HT-29 (cell line): ENCODE results near the gene FAM120B. TPM values are rescaled to one million over a fixed set of nuclear protein-coding genes. Genes with fewer than 3 reads are reported as not detected.

Source experiments
- DNase-seq: peaks from one replicate; pipeline ENCODE4 v3.0.0-alpha.2; 2015; ENCODE audit warnings: low spot score
- total RNA-seq: library from RNA; depleted of rRNA; stranded (reverse); fragments of >200 nt; shearing (Covaris generic); gene quantifications from 2 replicates; pipeline ENCODE4 v1.2.3, GENCODE V29; 2014

FAM120B gene
- total RNA-seq, 1 experiment from 2014 or later, result 6.9 TPM

DNA sequence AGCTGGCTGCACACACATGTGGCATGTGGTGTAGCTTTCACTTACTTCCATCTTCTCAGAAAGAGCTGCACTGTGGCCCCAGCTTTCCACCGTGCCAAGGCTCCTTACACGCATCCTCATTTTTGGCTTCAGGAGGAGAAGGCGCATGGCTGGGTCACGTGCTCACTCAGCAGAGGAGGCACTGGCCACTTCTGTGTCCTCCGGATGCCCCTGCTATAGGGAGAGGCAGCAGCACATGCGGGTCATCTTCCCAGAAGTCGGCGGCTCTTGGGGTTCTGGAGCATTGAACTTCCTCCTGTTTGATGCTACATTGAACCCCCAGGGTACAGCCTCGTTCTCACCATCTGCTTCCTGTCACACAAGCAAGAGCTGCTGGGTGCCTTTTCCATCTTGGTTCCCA lies 111.3 kb downstream of the FAM120B start:
- no peak for DNase-seq

DNA sequence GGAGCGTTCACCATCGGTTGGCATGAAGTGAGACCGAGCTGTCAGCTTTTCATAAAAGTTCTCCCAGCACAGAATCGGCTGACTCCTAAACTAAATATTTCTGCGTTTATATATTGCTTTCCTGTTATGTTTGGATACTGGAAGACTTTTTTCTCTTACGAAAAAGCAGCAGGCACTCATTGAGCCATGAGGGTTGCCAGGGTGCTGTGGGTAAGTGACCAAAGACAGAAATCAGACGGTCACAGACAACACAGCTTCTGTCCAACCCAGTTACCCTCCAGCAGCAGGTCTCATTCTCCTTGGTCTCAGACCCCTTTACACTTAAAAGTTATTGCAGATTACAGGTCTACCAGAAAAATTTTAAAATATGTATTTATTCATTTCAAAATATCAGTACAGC lies 113.7 kb downstream of the FAM120B start:
- DNase-seq, result no peak

DNA sequence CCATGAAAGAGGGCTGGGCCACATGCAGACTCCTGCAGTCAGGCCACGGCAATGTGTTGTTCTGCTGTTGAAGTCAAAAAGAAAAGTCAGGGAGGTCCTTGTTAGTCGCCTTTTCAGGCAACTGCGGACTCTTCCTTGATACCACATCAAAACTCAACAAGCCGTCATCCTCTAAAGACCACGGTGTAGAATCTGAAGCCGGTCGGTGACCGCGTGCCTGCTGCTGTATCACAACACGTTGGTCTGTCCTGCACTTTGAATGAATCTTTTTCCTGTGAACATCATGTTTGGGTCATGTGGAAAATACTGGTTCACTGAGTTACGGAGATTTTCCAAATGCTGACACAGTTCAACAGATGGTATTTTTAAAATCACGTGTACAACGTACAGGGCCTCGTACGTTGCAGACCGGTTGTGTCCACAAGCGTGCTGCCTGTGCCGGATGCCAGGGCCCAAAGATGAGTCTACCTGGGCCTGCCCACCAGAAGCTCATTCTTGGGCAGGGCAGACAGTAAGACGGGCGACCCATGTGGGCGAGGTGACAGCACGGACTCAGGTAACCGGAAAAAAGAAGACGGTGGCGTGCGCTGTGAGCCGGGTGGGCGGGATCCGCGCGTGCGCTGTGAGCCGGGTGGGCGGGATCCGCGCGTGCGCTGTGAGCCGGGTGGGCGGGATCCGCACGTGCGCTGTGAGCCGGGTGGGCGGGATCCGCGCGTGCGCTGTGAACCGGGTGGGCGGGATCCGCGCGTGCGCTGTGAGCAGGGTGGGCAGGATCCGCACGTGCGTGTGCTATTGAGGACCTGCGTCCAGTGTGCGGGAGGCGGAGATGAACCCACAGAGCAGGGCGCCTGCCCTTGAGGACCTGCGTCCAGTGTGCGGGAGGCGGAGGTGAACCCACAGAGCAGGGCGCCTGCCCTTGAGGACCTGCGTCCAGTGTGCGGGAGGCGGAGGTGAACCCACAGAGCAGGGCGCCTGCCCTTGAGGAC lies 114.5 kb downstream of the FAM120B start:
- no peak for DNase-seq

DNA sequence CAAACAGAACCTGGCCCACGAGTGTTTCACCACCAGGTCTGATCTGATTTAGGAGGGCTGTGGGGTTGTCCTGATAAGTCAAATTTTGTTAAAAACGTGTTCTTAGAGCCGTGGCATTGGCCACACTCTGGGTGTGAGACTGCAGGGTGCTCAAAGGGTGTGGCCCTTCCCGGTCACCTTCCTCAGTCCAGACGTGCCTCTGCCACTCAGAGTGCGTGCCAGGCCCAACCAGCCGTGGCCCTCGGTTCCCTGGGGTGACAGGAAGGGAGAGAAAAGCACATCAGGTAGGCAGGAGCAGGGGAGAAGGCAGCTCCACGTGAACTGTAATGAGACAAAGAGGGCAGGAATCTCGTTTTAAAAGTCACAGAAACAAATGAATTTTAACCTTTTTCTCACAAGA lies 115.4 kb downstream of the FAM120B start:
- DNase-seq, result no peak

DNA sequence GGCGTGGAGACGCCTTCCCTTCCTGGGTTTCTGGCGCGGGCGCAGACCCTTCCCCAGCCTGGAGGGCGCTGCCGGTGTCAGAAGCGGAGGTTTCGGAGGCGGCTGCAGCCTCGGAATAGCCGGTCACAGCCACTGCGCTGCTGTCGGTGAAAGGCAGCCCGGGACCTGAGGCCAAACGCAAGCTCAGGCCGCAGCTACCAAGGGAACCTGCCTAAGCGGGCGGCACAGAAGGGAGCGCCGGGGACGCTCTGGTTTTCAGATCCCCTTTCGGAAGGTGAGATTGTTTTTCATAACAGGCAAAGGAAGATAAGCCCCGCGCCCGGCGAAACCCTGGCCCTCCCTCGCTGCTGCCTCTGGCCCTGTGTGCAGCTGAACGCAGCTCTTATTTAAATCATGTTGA lies 116.5 kb downstream of the FAM120B start:
- DNase-seq, result no peak

DNA sequence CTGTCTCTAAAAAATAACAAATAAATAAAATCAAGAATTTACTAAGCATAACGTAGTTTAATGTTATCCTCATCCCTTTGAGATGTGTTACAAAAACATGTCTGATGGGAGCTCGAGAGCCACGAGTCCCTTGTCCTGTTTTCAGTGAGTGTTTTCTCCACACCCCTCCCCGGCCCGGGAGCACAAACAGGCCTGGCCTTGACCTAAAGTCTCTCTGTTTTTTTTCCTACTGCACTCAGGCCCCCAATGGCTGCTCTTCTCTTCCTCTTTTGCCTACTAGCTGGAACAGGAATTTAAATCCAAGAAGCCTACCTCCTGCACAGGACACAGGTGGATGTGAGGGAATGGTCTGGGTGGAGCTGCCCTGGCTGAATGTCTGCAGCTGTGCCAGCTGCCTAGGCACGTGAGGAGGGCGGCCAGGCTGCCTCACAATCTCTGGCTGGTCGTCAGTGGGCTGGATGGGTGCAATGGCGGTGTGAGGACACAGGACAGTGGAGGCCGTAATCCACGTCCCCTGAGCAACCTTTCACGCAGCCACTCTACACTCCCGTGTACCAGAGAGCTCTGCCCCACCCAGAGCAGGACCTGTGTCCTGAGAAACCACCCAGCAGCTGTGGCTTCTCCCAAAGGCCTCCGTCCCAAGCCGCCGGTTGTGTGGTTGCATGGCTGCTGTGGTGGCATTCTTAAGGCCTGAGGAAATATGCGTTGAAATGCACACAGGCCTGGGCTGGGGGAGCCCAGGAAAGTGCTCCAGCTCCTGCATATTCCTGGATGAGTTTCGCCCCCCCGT lies 117.5 kb downstream of the FAM120B start:
- DNase-seq, result no peak

DNA sequence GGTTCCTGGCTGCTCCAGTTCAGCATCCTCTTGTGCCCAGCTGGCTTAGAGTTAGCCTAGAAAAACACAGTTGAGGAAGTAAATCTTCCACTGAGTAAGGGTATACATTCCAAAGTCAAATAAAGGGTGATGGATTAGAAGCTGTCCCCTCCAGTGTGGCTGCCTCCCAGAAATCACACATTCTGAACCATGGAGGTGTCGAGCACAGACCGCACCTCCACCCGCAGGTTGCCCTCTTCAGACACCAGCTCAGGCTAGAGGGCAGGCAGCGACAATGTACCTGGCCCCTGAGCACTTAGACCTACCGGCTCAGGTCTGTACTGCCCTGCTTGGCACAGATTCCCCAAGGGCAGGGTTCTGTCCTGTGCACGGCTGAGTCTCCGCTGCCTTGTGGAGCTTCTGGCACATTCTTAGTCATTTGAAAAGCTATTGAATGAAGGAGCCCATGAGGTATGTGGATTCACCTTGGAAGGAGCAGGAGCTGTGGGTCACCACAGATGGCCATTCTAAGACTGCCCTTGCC lies 118.1 kb downstream of the FAM120B start:
- DNase-seq, result no peak

DNA sequence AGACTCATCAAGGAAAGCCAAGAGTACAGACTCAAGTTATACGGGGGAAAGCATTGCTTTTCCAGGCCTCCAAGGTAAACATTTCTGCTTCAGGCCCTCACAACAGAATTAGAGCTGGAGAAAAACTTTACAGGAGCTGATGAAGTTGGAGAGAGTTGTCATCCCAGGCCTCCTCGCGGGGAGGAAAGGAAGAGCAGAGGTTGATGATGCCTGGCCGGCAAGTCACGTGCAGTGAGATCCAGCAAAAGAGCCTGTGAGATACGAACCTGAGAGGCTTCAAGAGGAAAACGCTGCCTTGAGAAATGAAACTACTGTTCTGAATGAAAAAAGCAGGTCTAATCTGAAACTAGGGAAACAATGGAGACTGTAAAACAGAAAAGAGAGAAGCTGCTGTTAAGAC lies 122.9 kb downstream of the FAM120B start:
- no peak for DNase-seq

DNA sequence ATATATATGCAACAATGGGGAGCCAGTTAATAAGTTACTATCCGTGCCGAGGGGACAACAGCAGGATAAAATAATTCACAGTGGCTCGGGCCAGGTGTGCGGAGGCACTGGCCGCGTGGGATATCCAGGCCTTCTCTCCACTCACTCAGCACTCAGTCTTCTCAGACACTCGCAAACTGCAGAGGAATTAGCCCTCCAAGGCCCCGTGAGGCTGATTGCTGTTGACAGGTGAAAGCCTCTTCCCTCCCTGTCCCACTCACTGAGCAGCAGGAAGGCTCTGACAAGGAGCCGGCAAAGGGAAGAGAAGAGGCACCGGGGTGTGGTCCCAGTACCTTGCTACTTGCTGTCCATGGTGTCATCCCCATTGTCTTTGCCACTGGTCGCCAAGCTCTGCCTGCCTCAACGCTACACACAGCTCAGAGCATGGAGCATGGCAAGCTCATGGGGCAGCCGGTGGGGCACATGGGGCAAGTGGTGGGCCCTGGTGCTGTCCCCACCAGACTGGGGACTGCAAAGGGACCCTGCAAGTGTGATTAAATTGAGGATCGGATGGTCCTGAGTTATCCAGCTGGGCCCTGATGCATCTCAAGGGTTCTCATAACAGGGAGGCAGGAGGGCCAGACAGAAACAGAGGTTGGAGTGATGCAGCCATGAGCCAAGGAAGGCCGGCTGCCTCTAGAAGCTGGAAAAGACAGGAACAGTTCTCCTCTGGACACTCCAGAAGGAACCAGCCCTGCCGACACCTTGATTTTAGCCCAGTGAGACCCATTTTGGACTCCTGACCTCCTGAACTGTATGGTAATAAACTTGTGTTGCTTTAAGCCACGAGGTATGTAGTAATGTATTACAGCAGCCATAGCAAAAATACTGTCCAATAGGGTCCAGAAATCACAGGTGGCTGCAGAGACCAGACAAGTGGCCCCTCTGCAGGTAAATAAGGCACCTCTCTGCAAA lies 126.9 kb downstream of the FAM120B start:
- DNase-seq, result no peak

DNA sequence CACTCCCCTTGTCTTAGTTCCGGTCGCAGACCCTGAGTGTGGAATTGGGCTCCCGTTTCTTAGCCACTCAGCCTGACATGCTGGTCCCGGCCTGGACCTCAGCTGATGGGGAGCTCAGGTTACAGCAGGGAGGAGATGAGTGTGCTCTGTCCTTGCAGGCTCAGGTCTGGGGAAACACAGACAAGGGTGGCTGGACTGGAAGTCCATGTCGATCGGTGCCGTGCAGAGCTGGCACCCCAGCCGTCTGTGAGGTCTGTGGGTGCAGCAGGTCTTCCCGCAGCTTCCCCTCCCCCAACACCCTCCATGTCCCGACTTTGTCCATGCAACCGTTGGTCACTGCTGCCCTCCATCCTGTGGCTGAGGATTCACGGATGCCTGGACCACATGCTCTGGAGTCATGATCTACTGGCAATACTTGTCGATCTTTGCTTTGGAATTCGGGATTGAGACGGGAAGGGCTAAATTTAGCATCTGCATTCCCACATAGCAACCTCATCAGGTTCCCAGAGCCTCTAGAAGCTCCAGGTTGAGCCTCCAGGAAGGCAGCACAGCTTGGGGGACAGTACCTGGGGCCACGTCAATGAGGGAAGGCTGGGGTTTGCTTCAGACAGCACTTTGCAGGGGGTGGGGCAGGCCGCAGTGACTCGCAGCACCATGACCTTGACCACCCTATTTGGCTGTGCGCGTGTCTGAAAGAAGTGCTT lies 127.7 kb downstream of the FAM120B start:
- no peak for DNase-seq

DNA sequence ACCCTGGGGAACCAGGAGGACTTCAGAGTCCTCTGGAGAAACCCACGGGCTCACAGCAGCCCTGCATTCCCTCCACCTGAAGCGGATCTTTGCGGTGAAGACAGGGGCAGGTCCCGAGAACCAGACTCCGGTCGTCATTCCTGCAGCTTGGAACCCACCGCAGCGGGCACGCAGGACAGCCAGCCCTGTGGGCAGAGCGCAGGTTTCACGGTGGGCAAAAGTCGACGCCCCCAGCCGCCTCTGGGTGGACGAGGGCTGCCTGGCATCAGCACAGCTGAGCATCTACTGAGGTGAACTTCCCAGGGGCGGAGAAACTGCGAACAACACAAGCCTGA lies 128.2 kb downstream of the FAM120B start:
- DNase-seq, result no peak

DNA sequence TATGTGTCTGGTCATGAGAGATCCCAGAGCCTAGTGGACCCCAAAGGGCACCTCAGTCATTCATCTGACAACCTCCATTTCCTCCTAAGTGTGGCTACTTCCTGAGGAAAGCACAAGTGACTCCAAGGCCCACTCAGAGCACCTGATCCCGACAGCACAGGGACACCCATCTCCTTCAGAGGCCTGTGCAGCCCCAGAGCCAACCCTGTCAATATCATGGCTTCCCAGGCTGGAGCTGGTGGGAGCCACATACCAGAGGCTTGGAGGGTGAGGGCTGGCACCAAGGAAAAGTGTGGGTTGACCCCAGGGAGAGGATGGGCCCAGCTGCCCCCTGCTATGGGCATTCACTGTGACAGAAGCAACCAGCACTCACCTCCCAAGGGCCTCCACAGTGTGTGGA lies 129.2 kb downstream of the FAM120B start:
- no peak for DNase-seq

DNA sequence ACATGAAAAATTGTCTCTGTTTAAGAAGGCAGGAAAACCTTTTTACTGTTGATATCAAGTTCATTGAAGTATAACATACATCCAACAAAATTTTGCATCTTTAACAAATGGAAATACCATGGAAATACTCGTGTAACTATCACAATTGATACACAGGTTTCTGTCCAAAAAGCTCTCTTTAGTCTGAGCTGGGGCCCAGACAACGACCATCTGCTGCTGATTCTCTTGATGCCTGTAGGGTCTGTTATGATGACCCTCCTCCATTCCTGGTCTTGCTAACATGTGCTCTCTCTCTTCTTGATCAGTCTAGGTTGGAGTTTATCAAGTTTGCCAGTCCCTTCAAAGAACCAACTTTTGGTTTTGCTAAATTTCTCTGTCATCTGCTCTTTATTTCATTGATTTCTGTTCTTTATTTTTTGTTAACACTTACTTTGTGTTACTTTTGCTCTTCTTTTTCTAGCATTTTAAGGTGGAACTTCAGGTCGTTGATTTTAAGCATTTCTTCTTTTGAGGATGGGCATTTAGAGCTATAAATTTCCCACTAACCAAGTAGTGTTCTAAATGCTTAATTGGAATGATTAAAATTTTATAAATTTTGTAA lies 129.8 kb downstream of the FAM120B start:
- no peak for DNase-seq

DNA sequence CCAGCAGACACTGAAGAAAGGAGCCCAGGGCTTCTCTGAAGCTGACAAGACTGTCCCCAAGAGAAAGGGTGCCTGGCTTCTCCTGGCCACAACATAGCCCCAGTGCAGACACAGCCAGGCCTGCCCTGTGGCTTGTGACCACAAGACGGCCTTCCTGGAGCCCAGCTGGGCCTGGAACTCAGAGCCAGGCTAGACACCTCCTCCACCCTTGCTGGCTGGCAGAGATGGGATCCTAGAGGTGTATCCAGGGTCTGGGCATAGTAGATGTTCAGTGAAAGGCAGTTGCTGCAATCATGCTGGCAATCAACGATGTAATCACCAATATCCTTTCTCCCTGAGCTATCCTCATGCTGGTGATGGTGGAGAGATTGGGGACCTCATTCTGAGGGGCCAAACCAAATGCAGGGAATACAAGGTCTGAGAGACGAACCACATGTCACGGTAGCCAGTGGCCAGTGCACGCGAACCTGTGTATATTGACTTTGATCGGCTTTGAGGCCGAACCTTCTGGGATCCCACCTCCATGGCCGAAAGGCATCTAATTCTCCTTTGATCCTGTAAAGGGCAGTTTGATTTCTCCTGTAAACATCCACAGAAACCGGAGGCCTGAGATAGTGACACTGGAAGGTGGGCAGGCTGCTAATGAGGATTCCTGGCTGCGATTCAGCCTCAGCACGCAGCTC lies 131.3 kb downstream of the FAM120B start:
- DNase-seq, result no peak

DNA sequence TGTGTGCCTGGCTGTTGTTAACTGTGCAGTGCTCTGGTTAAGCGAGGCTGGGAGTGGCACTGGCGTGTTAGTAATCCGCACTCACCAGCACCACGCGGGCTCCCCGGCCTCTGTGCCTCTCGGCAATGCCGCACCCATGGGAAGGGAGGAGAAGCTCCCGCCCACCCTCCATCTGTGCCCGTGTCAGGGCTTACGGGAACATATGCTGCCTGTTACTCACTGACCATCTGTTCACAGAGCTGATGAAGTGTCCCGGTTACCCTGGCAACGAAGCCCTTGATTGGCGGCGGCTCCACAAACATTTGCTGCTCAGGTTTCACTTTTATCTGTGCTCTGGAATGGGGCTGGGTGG lies 131.8 kb downstream of the FAM120B start:
- DNase-seq, result peak; percentile 43

DNA sequence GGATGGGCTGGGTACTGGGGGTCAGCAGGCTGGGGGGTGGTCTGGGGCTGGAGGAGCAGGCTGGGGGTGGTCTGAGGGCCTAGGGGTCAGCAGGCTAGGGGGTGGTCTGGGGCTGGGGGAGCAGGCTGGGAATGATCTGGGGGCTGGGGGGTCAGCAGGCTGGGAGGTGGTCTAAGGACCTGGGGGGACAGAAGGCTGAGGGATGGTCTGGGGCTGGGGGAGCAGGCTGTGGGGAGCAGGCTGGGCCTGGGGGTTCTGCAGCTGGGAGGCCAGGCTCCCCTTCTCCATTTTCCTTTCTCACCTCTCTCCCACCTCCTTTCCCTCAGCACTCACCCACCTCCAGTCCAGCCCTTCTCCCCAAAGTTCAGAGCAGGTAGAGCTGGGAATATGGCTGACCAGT lies 132.3 kb downstream of the FAM120B start:
- DNase-seq, result no peak

DNA sequence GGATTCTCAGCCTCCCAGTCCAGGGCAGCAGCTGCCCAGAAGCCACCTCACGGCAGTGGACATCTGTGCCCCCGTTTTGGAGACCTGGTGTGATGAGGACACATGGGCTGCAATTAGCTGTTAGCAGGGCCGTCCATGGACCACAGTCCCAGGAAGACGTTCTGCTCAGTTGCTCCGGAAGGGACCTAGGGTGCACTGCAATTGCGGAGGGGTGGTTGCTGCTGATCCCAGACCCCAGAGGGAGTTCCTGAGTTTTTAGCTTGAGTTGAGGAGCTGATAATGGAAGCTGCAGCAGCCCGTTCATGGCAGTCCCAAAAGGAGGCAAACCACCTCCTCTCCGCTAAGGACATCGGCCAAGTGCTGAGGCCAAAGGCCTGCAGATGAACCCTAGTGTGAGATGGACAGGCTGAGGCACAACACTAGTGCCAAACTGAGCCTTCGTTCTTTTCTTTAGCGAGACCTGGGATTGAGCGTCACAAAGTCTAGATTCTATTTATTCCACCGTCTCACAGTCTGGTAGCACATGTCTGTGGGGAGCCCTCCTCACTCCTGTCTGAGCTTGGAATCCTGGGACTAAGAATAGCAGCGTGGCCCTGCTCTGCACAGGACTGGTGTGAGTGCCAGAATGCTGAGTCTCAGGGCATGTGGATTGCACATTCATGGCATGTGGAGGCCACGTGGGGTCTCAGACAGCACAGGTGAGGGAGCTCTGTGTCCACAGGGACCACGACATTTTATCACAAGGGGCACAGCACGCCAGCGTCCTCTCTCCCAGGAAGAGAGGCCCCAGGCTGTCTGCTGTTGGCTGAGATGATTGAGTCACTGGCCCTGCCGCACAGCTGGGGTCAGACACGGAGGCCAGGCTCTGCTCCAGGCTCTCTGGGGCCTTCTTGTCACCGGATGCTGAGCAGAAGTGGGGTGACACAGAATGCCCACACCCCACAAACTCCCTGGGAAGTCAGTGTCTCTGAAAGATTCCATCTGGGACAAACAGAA lies 133.1 kb downstream of the FAM120B start:
- DNase-seq, result no peak

DNA sequence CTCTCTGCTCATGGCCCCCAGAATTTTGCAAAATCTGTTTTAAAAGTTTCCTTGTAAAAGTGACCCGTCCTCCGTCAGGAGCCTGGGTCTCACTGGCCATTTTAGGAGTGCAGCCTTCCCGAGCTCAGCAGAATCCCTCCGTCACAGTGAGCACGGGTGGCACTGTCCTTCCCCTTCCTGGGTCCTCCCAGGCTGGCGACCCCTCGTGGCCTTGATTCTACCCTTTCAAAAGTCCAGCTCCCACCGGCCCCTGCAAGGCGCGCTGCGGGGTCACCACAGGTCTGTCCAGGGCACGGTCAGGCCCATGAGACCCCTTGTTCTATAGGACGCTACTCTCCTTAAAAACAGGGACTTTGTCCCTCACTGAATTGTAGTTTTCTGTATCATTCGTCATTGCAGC lies 133.9 kb downstream of the FAM120B start:
- no peak for DNase-seq

DNA sequence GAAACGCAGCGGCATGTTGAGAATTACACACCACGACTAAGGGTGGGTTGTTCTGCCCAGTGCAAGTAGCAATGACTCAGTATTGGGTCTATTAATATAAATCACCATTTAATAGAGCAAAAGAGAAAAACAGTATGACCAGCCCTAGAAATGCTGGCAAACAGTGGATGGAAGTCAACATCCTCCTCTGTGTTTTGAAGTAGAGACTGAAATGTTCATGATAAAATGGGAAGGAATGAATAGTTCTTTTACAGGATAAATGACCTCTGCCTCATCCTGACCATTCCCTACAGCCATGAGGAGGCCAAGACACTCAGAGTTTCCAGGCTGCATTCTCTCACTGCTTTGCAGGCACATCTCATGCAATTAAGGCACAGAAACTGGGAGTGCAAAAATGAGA lies 134.8 kb downstream of the FAM120B start:
- no peak for DNase-seq
